NT2/D1 (cell line): ENCODE results near the gene SERTAD1.

Experiments
- SUZ12 ChIP-seq: IDR thresholded peaks from 2 replicates; pipeline ENCODE4 v1.6.1; 2011; ENCODE audit not compliant: insufficient read length, insufficient read depth; ENCODE audit errors: extremely low read depth
- YY1 ChIP-seq: IDR thresholded peaks from 2 replicates; pipeline ENCODE4 v1.6.1; 2011; ENCODE audit not compliant: insufficient read length, insufficient read depth

GRCh38 chr19:40387155-40387554, 38.6 kb downstream of the SERTAD1 start:
- no peak for TF ChIP-seq SUZ12
- no peak for TF ChIP-seq YY1
